ENCODE results near the gene JHY.

GRCh38 chr11:122983438-122984185, 101.1 kb downstream of the JHY start:
- TF ChIP-seq HDGF (IDR thresholded peaks at IDR 0.05; ENCODE audit: borderline replicate concordance): no peak
- no peak for TF ChIP-seq SP1 (IDR thresholded peaks at IDR 0.05)
- TF ChIP-seq ZNF384 (IDR thresholded peaks at IDR 0.05): no peak
- TF ChIP-seq PKNOX1 (IDR thresholded peaks at IDR 0.05): no peak

All from HEK293T (cell line).